ENCODE measurements around the gene ARHGAP23.
A peak's percentile ranks its signal among the peaks of the same experiment; 100 is the strongest.
"Not testable (repeated sequence)": the region's sequence is repeated elsewhere in the genome, so short reads cannot be mapped to it uniquely, and the experiment has no call there.

DNA sequence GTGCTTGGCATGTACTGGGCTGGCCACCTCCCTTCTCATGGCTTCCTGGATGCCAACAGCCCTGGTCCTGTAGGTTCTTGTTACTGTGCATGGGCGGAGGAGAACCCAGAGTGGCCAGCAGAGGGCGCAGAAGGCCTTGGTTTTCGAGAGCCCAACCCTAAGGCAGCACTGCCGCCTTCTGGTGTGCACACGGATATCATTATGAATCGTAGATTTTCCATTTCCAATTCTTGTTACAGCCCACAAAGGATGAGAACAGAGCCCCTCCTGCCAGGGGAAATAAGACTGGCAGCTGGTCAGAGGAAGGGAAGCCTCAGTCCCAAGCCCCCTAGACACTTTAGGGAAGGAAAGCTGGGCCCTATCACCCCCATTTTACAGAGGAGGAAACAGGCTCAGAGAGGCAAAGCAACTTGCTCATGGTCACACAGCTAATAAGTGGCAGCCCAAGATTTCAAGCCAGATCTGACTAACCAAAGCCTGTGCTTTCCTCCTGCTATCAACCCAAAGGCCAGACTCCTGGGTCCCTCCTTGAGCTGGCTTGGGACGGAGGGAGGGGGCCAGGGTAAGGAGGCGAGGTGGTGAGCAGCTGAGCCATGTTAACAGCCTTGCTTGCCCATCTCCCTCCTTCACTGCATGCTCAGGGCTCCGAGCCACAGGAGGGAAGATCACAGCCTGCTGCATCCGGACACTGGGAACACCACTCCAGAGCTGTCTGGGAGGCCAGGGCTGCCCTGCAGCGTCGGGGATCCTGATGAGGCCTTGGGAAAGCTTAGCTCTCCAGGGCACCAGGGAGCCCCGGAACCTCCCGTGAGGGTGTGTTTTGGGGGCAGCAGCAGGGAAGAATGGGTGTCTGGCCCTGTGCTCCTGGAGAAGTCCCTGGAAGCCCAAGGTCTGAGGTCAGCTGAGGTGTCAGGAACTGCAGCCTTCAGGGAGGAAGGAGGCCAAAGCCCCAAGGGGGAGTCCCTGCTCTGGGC, 64.1 kb downstream of the ARHGAP23 start:
- TF ChIP-seq, protein P1, sequence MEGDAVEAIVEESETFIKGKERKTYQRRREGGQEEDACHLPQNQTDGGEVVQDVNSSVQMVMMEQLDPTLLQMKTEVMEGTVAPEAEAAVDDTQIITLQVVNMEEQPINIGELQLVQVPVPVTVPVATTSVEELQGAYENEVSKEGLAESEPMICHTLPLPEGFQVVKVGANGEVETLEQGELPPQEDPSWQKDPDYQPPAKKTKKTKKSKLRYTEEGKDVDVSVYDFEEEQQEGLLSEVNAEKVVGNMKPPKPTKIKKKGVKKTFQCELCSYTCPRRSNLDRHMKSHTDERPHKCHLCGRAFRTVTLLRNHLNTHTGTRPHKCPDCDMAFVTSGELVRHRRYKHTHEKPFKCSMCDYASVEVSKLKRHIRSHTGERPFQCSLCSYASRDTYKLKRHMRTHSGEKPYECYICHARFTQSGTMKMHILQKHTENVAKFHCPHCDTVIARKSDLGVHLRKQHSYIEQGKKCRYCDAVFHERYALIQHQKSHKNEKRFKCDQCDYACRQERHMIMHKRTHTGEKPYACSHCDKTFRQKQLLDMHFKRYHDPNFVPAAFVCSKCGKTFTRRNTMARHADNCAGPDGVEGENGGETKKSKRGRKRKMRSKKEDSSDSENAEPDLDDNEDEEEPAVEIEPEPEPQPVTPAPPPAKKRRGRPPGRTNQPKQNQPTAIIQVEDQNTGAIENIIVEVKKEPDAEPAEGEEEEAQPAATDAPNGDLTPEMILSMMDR (optimal IDR thresholded peaks at IDR 0.05 in 1 of 3, IDR thresholded peaks at IDR 0.05 in 1 of 3, conservative IDR thresholded peaks at IDR 0.05 in 1 of 3; ENCODE audit: extremely low read depth in 1 of 3, insufficient read depth in 2 of 3, low read length in 3 of 3), result peak; percentile 72 to 80 (median 80)
- not testable (repeated sequence) for TF ChIP-seq EZH2 (IDR thresholded peaks at IDR 0.05; ENCODE audit: low read length)

Measured in keratinocyte (primary cell).